K562 (cell line): ENCODE data around the gene STMP1. TPM values are rescaled to one million over a fixed set of nuclear protein-coding genes. Genes with fewer than 3 reads are reported as not detected.

Experiments used
- CAMTA2 ChIP-seq: fragments of 250-450 bp; sonication (Bioruptor Pico); conservative IDR thresholded peaks from 2 replicates; pipeline ENCODE4 v1.5.1; 2022
- ELF2 ChIP-seq: fragments of 250-450 bp; sonication (Bioruptor Pico); IDR thresholded peaks from 2 replicates; pipeline ENCODE4 v1.5.0; 2021; ENCODE audit warnings: mild to moderate bottlenecking
- HSF4 ChIP-seq: fragments of 250-450 bp; sonication (Bioruptor Pico); IDR thresholded peaks from 2 replicates; pipeline ENCODE4 v2.1.2; 2022; ENCODE audit warnings: mild to moderate bottlenecking, moderate library complexity, borderline replicate concordance
- IRF2 ChIP-seq: sonication (generic); formaldehyde crosslinking; IDR thresholded peaks from 2 replicates; pipeline ENCODE4 v1.8.1; 2022; ENCODE audit warnings: mild to moderate bottlenecking, missing genetic modification reagents
- MAFG ChIP-seq: fragments of 450-650 bp; conservative IDR thresholded peaks from 2 replicates; pipeline ENCODE4 v1.6.1; 2016; ENCODE audit warnings: missing genetic modification characterization, missing compliant biosample characterization
- MEIS2 ChIP-seq: fragments of 450-650 bp; IDR thresholded peaks from 2 replicates; pipeline ENCODE4 v1.6.1; 2014; ENCODE audit warnings: mild to moderate bottlenecking; ENCODE audit not compliant: partially characterized antibody
- NCOR1 ChIP-seq: fragments of 450-650 bp; IDR thresholded peaks from 2 replicates; pipeline ENCODE4 v1.6.1; 2016; ENCODE audit warnings: mild to moderate bottlenecking, moderate library complexity
- NELFE ChIP-seq: IDR thresholded peaks from 2 replicates; pipeline ENCODE4 v1.6.1; 2011; ENCODE audit warnings: mild to moderate bottlenecking; ENCODE audit not compliant: insufficient read depth, insufficient read length
- NFIC ChIP-seq: fragments of 450-650 bp; IDR thresholded peaks from 2 replicates; pipeline ENCODE4 v1.6.1; 2017; ENCODE audit warnings: mild to moderate bottlenecking, inconsistent platforms
- PHF8 ChIP-seq: fragments of 200-600 bp; sonication (generic); IDR thresholded peaks from 2 replicates; pipeline ENCODE4 v1.6.1; 2012; ENCODE audit warnings: mixed run types, mild to moderate bottlenecking, inconsistent platforms, low read length, moderate library complexity, borderline replicate concordance
- PHTF2 ChIP-seq: fragments of 250-450 bp; sonication (Bioruptor Pico); IDR thresholded peaks from 2 replicates; pipeline ENCODE4 v1.5.0; 2021; ENCODE audit warnings: mild to moderate bottlenecking
- SRSF7 ChIP-seq: fragments of 200-400 bp; formaldehyde crosslinking; optimal IDR thresholded peaks from 2 replicates; pipeline ENCODE3; 2017; ENCODE audit warnings: mild to moderate bottlenecking, low read depth, low read length
- ZNF668 ChIP-seq: fragments of 250-450 bp; sonication (Bioruptor Pico); IDR thresholded peaks from 2 replicates; pipeline ENCODE4 v1.8.0; 2022; ENCODE audit warnings: mild to moderate bottlenecking, inconsistent platforms
- ZSCAN29 ChIP-seq: fragments of 450-650 bp; IDR thresholded peaks from 2 replicates; pipeline ENCODE4 v1.6.1; 2017
- polyA plus RNA-seq, 8 experiments: library from polyadenylated mRNA; depleted of rRNA in 4 of 8; stranded (reverse) in 5 of 8; unstranded in 3 of 8; fragments of >200 nt; fragmentation: Nextera tagmentation in 2 of 8; fragmentation: Illumina TruSeq in 1 of 8; extraction: Ambion mirVana in 2 of 8; extraction: Trizol in 1 of 8; gene quantifications; 2 replicates each; pipeline versions ENCODE4 v1.2.1 to v1.2.3, GENCODE V29; 2011 to 2014; ENCODE audit warnings: inconsistent platforms in 1 of 8, missing spikeins in 1 of 8
- total RNA-seq, 7 experiments: library from RNA; depleted of rRNA in 6 of 7; stranded (reverse); fragments of >200 nt in 6 of 7; fragmentation: Illumina TruSeq in 2 of 7; extraction: Trizol in 2 of 7; gene quantifications; 2 replicates each; pipeline versions ENCODE4 v1.2.1 to v1.2.3, GENCODE V29; 2011 to 2021; ENCODE audit warnings: low replicate concordance in 1 of 7
- TF ChIP-seq, protein P1 (sequence below): fragments of 450-650 bp; IDR thresholded peaks from 2 replicates; pipeline ENCODE4 v1.7.0; 2016; ENCODE audit warnings: borderline replicate concordance
- TF ChIP-seq, protein P2 (sequence below): fragments of 250-450 bp; sonication (Bioruptor Pico); IDR thresholded peaks from 2 replicates; pipeline ENCODE4 v1.8.0; 2022; ENCODE audit warnings: moderate library complexity, mild to moderate bottlenecking, inconsistent platforms
- TF ChIP-seq, protein P3 (sequence below), 3 experiments: fragments of 200-800 bp in 1 of 3; fragments of 250-450 bp in 1 of 3; fragments of 450-650 bp in 1 of 3; sonication (Bioruptor Pico) in 1 of 3; sonication (Bioruptor generic) in 1 of 3; formaldehyde crosslinking in 1 of 3; IDR thresholded peaks; 2 replicates each; pipeline versions ENCODE4 v1.6.1 to v1.8.0; 2016 to 2022; ENCODE audit warnings: mild to moderate bottlenecking in 2 of 3, missing genetic modification characterization in 2 of 3, missing compliant biosample characterization in 1 of 3, moderate library complexity in 1 of 3
- TF ChIP-seq, protein P4 (sequence below), 2 experiments: fragments of 450-650 bp; conservative IDR thresholded peaks; 2 replicates each; pipeline ENCODE4 v1.6.1; 2017; ENCODE audit warnings: mild to moderate bottlenecking in 2 of 2, moderate library complexity in 2 of 2
- TF ChIP-seq, protein P5 (sequence below): sonication (generic); formaldehyde crosslinking; IDR thresholded peaks from 2 replicates; pipeline ENCODE4 v1.8.1; 2023; ENCODE audit warnings: mild to moderate bottlenecking, missing genetic modification reagents, moderate library complexity

The STMP1 gene
- total and polyA plus RNA-seq, 9 of the 15 experiments (the other 6 are each of a cell fraction or from before 2014, with no cell fraction given), result 10.6 to 249 (median 56.8) TPM

DNA sequence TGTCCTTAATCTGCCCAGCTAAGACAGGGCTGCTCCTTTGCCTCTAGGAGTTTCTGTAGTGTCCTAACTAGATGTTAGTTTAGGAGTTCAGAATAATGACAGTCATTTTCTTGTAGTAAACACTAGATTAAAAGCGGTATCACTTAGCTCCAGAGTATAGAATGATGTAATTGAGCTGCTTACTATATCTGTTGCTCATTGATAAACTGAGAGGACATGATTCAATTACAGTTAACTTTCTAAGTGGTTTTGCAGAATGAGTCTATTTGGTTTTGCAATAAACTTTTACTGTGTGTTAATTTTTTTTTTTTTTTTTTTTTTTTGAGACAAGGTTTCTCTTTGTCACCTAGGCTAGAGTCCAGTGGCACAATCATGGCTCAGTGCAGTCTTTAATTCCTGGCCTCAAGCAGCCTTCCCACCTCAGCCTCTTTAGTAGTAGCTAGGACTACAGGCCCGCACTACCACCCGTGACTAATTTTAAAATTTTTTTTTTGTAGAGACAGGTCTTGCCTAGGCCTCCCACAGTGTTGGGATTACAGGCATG is 1.8 kb downstream of the STMP1 start (continued):
- TF ChIP-seq, protein P1, sequence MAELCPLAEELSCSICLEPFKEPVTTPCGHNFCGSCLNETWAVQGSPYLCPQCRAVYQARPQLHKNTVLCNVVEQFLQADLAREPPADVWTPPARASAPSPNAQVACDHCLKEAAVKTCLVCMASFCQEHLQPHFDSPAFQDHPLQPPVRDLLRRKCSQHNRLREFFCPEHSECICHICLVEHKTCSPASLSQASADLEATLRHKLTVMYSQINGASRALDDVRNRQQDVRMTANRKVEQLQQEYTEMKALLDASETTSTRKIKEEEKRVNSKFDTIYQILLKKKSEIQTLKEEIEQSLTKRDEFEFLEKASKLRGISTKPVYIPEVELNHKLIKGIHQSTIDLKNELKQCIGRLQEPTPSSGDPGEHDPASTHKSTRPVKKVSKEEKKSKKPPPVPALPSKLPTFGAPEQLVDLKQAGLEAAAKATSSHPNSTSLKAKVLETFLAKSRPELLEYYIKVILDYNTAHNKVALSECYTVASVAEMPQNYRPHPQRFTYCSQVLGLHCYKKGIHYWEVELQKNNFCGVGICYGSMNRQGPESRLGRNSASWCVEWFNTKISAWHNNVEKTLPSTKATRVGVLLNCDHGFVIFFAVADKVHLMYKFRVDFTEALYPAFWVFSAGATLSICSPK, result no peak
- TF ChIP-seq NFIC (peak; percentile 77), CAMTA2 (CRISPR knock-in tag) (no peak), MEIS2 (peak; percentile 69), SRSF7 (no peak), MAFG (tag) (peak; percentile 86), PHTF2 (CRISPR knock-in tag) (no peak), PHF8 (no peak; the same call in 1 of the 2 replicates), NCOR1 (peak; percentile 95), ZSCAN29 (no peak; the same call in 1 of the 2 replicates), ELF2 (CRISPR knock-in tag) (no peak), ZNF668 (CRISPR knock-in tag) (no peak), IRF2 (CRISPR knock-in tag) (no peak), HSF4 (CRISPR knock-in tag) (no peak), NELFE (no peak)
- TF ChIP-seq, protein P2, sequence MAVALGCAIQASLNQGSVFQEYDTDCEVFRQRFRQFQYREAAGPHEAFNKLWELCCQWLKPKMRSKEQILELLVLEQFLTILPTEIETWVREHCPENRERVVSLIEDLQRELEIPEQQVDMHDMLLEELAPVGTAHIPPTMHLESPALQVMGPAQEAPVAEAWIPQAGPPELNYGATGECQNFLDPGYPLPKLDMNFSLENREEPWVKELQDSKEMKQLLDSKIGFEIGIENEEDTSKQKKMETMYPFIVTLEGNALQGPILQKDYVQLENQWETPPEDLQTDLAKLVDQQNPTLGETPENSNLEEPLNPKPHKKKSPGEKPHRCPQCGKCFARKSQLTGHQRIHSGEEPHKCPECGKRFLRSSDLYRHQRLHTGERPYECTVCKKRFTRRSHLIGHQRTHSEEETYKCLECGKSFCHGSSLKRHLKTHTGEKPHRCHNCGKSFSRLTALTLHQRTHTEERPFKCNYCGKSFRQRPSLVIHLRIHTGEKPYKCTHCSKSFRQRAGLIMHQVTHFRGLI (CRISPR knock-in tag), result no peak
- TF ChIP-seq, protein P3, sequence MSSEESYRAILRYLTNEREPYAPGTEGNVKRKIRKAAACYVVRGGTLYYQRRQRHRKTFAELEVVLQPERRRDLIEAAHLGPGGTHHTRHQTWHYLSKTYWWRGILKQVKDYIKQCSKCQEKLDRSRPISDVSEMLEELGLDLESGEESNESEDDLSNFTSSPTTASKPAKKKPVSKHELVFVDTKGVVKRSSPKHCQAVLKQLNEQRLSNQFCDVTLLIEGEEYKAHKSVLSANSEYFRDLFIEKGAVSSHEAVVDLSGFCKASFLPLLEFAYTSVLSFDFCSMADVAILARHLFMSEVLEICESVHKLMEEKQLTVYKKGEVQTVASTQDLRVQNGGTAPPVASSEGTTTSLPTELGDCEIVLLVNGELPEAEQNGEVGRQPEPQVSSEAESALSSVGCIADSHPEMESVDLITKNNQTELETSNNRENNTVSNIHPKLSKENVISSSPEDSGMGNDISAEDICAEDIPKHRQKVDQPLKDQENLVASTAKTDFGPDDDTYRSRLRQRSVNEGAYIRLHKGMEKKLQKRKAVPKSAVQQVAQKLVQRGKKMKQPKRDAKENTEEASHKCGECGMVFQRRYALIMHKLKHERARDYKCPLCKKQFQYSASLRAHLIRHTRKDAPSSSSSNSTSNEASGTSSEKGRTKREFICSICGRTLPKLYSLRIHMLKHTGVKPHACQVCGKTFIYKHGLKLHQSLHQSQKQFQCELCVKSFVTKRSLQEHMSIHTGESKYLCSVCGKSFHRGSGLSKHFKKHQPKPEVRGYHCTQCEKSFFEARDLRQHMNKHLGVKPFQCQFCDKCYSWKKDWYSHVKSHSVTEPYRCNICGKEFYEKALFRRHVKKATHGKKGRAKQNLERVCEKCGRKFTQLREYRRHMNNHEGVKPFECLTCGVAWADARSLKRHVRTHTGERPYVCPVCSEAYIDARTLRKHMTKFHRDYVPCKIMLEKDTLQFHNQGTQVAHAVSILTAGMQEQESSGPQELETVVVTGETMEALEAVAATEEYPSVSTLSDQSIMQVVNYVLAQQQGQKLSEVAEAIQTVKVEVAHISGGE (CRISPR knock-in tag; IDR thresholded peaks at IDR 0.05), result peak in 1 of 3 experiments; percentile 47; a peak in 1 of 6 replicates
- TF ChIP-seq, protein P4, sequence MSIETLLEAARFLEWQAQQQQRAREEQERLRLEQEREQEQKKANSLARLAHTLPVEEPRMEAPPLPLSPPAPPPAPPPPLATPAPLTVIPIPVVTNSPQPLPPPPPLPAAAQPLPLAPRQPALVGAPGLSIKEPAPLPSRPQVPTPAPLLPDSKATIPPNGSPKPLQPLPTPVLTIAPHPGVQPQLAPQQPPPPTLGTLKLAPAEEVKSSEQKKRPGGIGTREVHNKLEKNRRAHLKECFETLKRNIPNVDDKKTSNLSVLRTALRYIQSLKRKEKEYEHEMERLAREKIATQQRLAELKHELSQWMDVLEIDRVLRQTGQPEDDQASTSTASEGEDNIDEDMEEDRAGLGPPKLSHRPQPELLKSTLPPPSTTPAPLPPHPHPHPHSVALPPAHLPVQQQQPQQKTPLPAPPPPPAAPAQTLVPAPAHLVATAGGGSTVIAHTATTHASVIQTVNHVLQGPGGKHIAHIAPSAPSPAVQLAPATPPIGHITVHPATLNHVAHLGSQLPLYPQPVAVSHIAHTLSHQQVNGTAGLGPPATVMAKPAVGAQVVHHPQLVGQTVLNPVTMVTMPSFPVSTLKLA (conservative IDR thresholded peaks at IDR 0.05), result peak in 1 of 2 experiments; percentile 66; a peak in 2 of 4 replicates
- TF ChIP-seq, protein P5, sequence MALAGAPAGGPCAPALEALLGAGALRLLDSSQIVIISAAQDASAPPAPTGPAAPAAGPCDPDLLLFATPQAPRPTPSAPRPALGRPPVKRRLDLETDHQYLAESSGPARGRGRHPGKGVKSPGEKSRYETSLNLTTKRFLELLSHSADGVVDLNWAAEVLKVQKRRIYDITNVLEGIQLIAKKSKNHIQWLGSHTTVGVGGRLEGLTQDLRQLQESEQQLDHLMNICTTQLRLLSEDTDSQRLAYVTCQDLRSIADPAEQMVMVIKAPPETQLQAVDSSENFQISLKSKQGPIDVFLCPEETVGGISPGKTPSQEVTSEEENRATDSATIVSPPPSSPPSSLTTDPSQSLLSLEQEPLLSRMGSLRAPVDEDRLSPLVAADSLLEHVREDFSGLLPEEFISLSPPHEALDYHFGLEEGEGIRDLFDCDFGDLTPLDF (CRISPR knock-in tag), result no peak
